IMR-90 (cell line): ENCODE measurements around the gene MSN. TPM values are rescaled to one million over a fixed set of nuclear protein-coding genes. Genes with fewer than 3 reads are reported as not detected.

Source experiments
- ATAC-seq: fragments of 200-7000 bp; cut with Tn5 transposase; 2 replicates; pipeline ENCODE4 v1.9.1; 2020; ENCODE audit warnings: low read depth, mild to moderate bottlenecking, moderate library complexity
- BruUV-seq: library from RNA; stranded (reverse); fragments of 400-500 nt; replicated peaks from 2 replicates; lab custom pipeline; 2021; lab: Mats Ljungman, UMichigan
- CTCF ChIA-PET: fragments of 300-600 bp; formaldehyde crosslinking; extraction: SDS; loops from one replicate; lab custom pipeline; 2021; ENCODE audit warnings: antibody characterized with exemption; lab: Yijun Ruan, JAX
- POLR2A ChIA-PET: fragments of 300-600 bp; sonication (Branson Sonifier 250); formaldehyde crosslinking; loops from one replicate; lab custom pipeline; 2022; ENCODE audit warnings: antibody characterized with exemption; ENCODE audit not compliant: unreplicated experiment; lab: Charles Lee
- DNase-seq: peaks from one replicate; pipeline ENCODE4 v3.0.0; 2013
- H2AFZ ChIP-seq: replicated peaks from 2 replicates; pipeline ENCODE3; 2013; ENCODE audit warnings: low read length, mild to moderate bottlenecking; ENCODE audit not compliant: poor library complexity
- H2AK5ac ChIP-seq: 2 replicates; pipeline ENCODE4 v1.6.1; 2013; ENCODE audit warnings: low read depth, low read length, inconsistent platforms
- H2AK9ac ChIP-seq: replicated peaks from 2 replicates; pipeline ENCODE3; 2013; ENCODE audit warnings: mild to moderate bottlenecking, low read depth, low read length, moderate library complexity; ENCODE audit not compliant: poor library complexity
- H2BK120ac ChIP-seq: 2 replicates; pipeline ENCODE4 v1.6.1; 2013; ENCODE audit warnings: low read depth, low read length, inconsistent platforms
- H2BK15ac ChIP-seq: 3 replicates; pipeline ENCODE4 v1.6.1; 2013; ENCODE audit warnings: low read depth, low read length, inconsistent platforms
- H2BK20ac ChIP-seq: 2 replicates; pipeline ENCODE4 v1.6.1; 2013; ENCODE audit warnings: low read depth, mild to moderate bottlenecking, inconsistent platforms, low read length, moderate library complexity
- H2BK5ac ChIP-seq: 2 replicates; pipeline ENCODE4 v1.6.1; 2013; ENCODE audit warnings: mild to moderate bottlenecking, low read depth, low read length, inconsistent platforms; ENCODE audit not compliant: poor library complexity, severe bottlenecking
- H3K14ac ChIP-seq: replicated peaks from 2 replicates; pipeline ENCODE4 v1.6.1; 2013; ENCODE audit warnings: low read depth, low read length, inconsistent platforms
- H3K18ac ChIP-seq: 2 replicates; pipeline ENCODE4 v1.6.1; 2013; ENCODE audit warnings: low read depth, low read length, control low read depth
- H3K23ac ChIP-seq: 2 replicates; pipeline ENCODE4 v1.6.1; 2013; ENCODE audit warnings: low read depth, low read length, inconsistent platforms
- H3K27ac ChIP-seq: 2 replicates; pipeline ENCODE4 v1.5.1; 2013; ENCODE audit warnings: mild to moderate bottlenecking, control low read depth, low read length; ENCODE audit not compliant: insufficient read depth
- H3K27me3 ChIP-seq: 2 replicates; pipeline ENCODE4 v1.6.1; 2013; ENCODE audit warnings: low read length; ENCODE audit not compliant: control insufficient read depth, insufficient read depth
- H3K36me3 ChIP-seq: 2 replicates; pipeline ENCODE4 v1.6.1; 2013; ENCODE audit warnings: low read length, mixed read lengths; ENCODE audit not compliant: control insufficient read depth, insufficient read depth
- H3K4ac ChIP-seq: 2 replicates; pipeline ENCODE4 v1.6.1; 2013; ENCODE audit warnings: low read depth, low read length, inconsistent platforms
- H3K4me1 ChIP-seq: 2 replicates; pipeline ENCODE4 v1.6.1; 2013; ENCODE audit warnings: low read length, mixed read lengths; ENCODE audit not compliant: control insufficient read depth, insufficient read depth
- H3K4me2 ChIP-seq: 2 replicates; pipeline ENCODE4 v1.6.1; 2013; ENCODE audit warnings: low read depth, mild to moderate bottlenecking, control low read depth, low read length, moderate library complexity
- H3K4me3 ChIP-seq: 2 replicates; pipeline ENCODE4 v1.5.1; 2013; ENCODE audit warnings: low read depth, mild to moderate bottlenecking, control low read depth, low read length, moderate library complexity; ENCODE audit not compliant: insufficient read depth
- H3K56ac ChIP-seq: 2 replicates; pipeline ENCODE4 v1.6.1; 2013; ENCODE audit warnings: low read length, inconsistent platforms; ENCODE audit not compliant: insufficient read depth; ENCODE audit errors: extremely low read depth
- H3K79me1 ChIP-seq, 2 experiments: 2 replicates each; pipeline ENCODE4 v1.6.1; 2013; ENCODE audit warnings: low read length in 2 of 2, inconsistent platforms in 1 of 2, low read depth in 1 of 2
- H3K9ac ChIP-seq: 2 replicates; pipeline ENCODE4 v1.6.1; 2013; ENCODE audit warnings: low read depth, low read length, control low read depth
- H3K9me1 ChIP-seq: 2 replicates; pipeline ENCODE4 v1.6.1; 2013; ENCODE audit warnings: low read length, inconsistent platforms; ENCODE audit not compliant: insufficient read depth
- H3K9me3 ChIP-seq: 2 replicates; pipeline ENCODE4 v1.6.1; 2013; ENCODE audit warnings: low read length; ENCODE audit not compliant: control insufficient read depth, insufficient read depth
- H4K20me1 ChIP-seq: 2 replicates; pipeline ENCODE4 v1.6.1; 2013; ENCODE audit warnings: low read length, inconsistent platforms; ENCODE audit not compliant: insufficient read depth
- H4K5ac ChIP-seq: 2 replicates; pipeline ENCODE4 v1.6.1; 2013; ENCODE audit warnings: mild to moderate bottlenecking, low read depth, low read length, control low read depth
- H4K8ac ChIP-seq, 2 experiments: 2 replicates each; pipeline ENCODE4 v1.6.1; 2013; ENCODE audit warnings: low read depth in 2 of 2, low read length in 2 of 2, control low read depth in 1 of 2, inconsistent platforms in 1 of 2
- H4K91ac ChIP-seq: 2 replicates; pipeline ENCODE4 v1.6.1; 2013; ENCODE audit warnings: low read depth, low read length, inconsistent platforms; ENCODE audit not compliant: insufficient read depth
- BHLHE40 ChIP-seq: fragments of 150-350 bp; IDR thresholded peaks from 2 replicates; pipeline ENCODE4 v1.6.1; 2016; ENCODE audit warnings: mild to moderate bottlenecking, low read depth, low read length
- CEBPB ChIP-seq: IDR thresholded peaks from 2 replicates; pipeline ENCODE4 v1.6.1; 2012; ENCODE audit warnings: low read depth, low read length, improper control_type of control experiment
- MAFK ChIP-seq: IDR thresholded peaks from 2 replicates; pipeline ENCODE4 v1.6.1; 2012; ENCODE audit warnings: low read depth, low read length, improper control_type of control experiment
- NFE2L2 ChIP-seq: fragments of 150-350 bp; IDR thresholded peaks from 2 replicates; pipeline ENCODE4 v1.6.1; 2016; ENCODE audit warnings: low read depth, mild to moderate bottlenecking, low read length
- POLR2A ChIP-seq: IDR thresholded peaks from 2 replicates; pipeline ENCODE4 v1.6.1; 2012; ENCODE audit warnings: mild to moderate bottlenecking, low read depth, low read length
- dilution Hi-C: fragments of 300-500 bp; cut with HindIII; formaldehyde crosslinking; loops from one replicate; pipeline ENCODE4 v1.14.3; 2018; ENCODE audit warnings: low sequenced_read_pairs; ENCODE audit not compliant: unreplicated experiment
- in situ Hi-C: fragments of 300-500 bp; cut with MboI; formaldehyde crosslinking; loops from 3 replicates; pipeline ENCODE4 v1.14.3; 2019; ENCODE audit warnings: low sequenced_read_pairs, inconsistent platforms, mixed read lengths
- intact Hi-C: fragments of 100-400 bp; cut with micrococcal nuclease; formaldehyde crosslinking; loops from 2 replicates; pipeline ENCODE4 v1.10.0; 2022
- polyA plus RNA-seq, 3 experiments: library from polyadenylated mRNA; depleted of rRNA; stranded (reverse); fragments of >200 nt; gene quantifications; 2 replicates each; pipeline ENCODE4 v1.2.3, GENCODE V29; 2012; ENCODE audit warnings: low replicate concordance in 1 of 3
- total RNA-seq: library from RNA; depleted of rRNA; stranded (reverse); fragments of >200 nt; gene quantifications from 2 replicates; pipeline ENCODE4 v1.2.3, GENCODE V29; 2012
- TF ChIP-seq, protein P1 (sequence below): fragments of 150-350 bp; IDR thresholded peaks from 2 replicates; pipeline ENCODE4 v1.6.1; 2016; ENCODE audit warnings: low read depth, mild to moderate bottlenecking, low read length, moderate library complexity, borderline replicate concordance
- TF ChIP-seq, protein P2 (sequence below): conservative IDR thresholded peaks from 2 replicates; pipeline ENCODE4 v1.5.1; 2012; ENCODE audit warnings: mild to moderate bottlenecking, low read depth, low read length, improper control_type of control experiment
- TF ChIP-seq, protein P3 (sequence below): fragments of 150-350 bp; IDR thresholded peaks from 2 replicates; pipeline ENCODE4 v1.6.1; 2017; ENCODE audit warnings: mild to moderate bottlenecking, antibody characterized with exemption, low read length, low read depth

Gene MSN
- total and polyA plus RNA-seq, 2 of the 4 experiments (the other 2 are of a cell fraction), result 422 to 619 TPM

DNA sequence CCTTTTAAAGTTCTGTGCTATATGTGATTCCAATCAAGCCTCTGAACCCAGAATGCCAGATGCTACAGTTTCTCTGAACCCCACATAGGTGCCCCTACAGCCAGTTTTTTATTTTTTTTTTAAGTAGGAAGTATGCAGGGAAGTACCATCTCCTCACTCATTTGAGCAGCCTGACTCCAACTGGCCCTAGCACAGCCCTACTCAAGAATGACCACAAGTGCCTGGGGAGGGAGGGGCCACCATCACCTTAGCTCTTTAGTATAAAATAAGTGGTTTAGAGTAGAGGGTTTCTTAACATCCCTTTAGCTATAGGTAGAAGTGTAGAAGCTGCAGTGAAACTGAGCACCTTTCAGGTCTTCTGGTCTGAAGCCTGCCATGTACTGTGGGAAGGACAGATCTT lies 14.4 kb downstream of the MSN start:
- no peak overlapping the region for H3K4me3 ChIP-seq
- no peak overlapping the region for H2BK5ac ChIP-seq
- H3K36me3 ChIP-seq, result peaks cover 3% of the 10 kb centered on the region
- no peak overlapping the region for H3K4ac ChIP-seq
- no peak overlapping the region for H4K91ac ChIP-seq
- H3K27ac ChIP-seq, result no peak overlapping the region
- in situ Hi-C loops, result no loop called here
- no peak for ATAC-seq
- CTCF ChIA-PET, result no interaction called here
- no peak overlapping the region for H3K18ac ChIP-seq
- BruUV-seq, result no TSS peak
- DNase-seq, result no peak
- no peak overlapping the region for H4K5ac ChIP-seq
- dilution Hi-C loops, result no loop called here
- H4K20me1 ChIP-seq, result peaks cover 63% of the 10 kb centered on the region
- H2BK120ac ChIP-seq, result no peak overlapping the region
- H3K27me3 ChIP-seq, result no peaks in the 10 kb centered on the region
- intact Hi-C loops, result no loop called here
- H3K56ac ChIP-seq, result no peak overlapping the region
- no peaks in the 10 kb centered on the region for H3K9me3 ChIP-seq
- peaks cover 11% of the 10 kb centered on the region for H3K4me1 ChIP-seq
- no peak overlapping the region for H3K4me2 ChIP-seq
- POLR2A ChIA-PET, result no interaction called here
- no peak overlapping the region for H3K23ac ChIP-seq
- H3K9ac ChIP-seq, result no peak overlapping the region
- no peak overlapping the region for H4K8ac ChIP-seq
- TF ChIP-seq, protein P1, sequence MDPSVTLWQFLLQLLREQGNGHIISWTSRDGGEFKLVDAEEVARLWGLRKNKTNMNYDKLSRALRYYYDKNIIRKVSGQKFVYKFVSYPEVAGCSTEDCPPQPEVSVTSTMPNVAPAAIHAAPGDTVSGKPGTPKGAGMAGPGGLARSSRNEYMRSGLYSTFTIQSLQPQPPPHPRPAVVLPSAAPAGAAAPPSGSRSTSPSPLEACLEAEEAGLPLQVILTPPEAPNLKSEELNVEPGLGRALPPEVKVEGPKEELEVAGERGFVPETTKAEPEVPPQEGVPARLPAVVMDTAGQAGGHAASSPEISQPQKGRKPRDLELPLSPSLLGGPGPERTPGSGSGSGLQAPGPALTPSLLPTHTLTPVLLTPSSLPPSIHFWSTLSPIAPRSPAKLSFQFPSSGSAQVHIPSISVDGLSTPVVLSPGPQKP, result no peak
- no peak for TF ChIP-seq POLR2A
- no peak for TF ChIP-seq CEBPB
- no peak for TF ChIP-seq MAFK
- TF ChIP-seq BHLHE40, result no peak
- TF ChIP-seq, protein P2, sequence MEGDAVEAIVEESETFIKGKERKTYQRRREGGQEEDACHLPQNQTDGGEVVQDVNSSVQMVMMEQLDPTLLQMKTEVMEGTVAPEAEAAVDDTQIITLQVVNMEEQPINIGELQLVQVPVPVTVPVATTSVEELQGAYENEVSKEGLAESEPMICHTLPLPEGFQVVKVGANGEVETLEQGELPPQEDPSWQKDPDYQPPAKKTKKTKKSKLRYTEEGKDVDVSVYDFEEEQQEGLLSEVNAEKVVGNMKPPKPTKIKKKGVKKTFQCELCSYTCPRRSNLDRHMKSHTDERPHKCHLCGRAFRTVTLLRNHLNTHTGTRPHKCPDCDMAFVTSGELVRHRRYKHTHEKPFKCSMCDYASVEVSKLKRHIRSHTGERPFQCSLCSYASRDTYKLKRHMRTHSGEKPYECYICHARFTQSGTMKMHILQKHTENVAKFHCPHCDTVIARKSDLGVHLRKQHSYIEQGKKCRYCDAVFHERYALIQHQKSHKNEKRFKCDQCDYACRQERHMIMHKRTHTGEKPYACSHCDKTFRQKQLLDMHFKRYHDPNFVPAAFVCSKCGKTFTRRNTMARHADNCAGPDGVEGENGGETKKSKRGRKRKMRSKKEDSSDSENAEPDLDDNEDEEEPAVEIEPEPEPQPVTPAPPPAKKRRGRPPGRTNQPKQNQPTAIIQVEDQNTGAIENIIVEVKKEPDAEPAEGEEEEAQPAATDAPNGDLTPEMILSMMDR, result no peak
- TF ChIP-seq NFE2L2, result no peak
- TF ChIP-seq, protein P3, sequence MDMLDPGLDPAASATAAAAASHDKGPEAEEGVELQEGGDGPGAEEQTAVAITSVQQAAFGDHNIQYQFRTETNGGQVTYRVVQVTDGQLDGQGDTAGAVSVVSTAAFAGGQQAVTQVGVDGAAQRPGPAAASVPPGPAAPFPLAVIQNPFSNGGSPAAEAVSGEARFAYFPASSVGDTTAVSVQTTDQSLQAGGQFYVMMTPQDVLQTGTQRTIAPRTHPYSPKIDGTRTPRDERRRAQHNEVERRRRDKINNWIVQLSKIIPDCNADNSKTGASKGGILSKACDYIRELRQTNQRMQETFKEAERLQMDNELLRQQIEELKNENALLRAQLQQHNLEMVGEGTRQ, result no peak
- peaks cover 6% of the 10 kb centered on the region; the same call in 1 of the 2 replicates for H3K9me1 ChIP-seq
- no peak overlapping the region for H2AFZ ChIP-seq
- no peak overlapping the region for H3K14ac ChIP-seq
- no peak overlapping the region for H2BK20ac ChIP-seq
- H2BK15ac ChIP-seq, result no peak overlapping the region
- 0 out of 4 replicates have a peak, but pooled peaks cover 0 to 5% of the 10 kb centered on the region in 2 experiments for H3K79me1 ChIP-seq
- H2AK9ac ChIP-seq, result no peak overlapping the region
- no peak overlapping the region for H2AK5ac ChIP-seq
